GM13976 (cell line): ENCODE results near the gene PARN.

Experiments used
- DNase-seq: peaks from one replicate; pipeline ENCODE4 v3.0.0; 2012; ENCODE audit warnings: low spot score
- CTCF ChIP-seq: IDR thresholded peaks from 2 replicates; pipeline ENCODE4 v1.5.1; 2012; ENCODE audit warnings: borderline replicate concordance, mild to moderate bottlenecking; ENCODE audit not compliant: insufficient read depth; ENCODE audit errors: extremely low read depth, missing control alignments, control extremely low read depth
- in situ Hi-C: fragments of 300-500 bp; cut with MboI; formaldehyde crosslinking; loops from one replicate; pipeline ENCODE4 v1.12.0; 2022; ENCODE audit warnings: low sequenced_read_pairs, mixed read lengths, inconsistent platforms; ENCODE audit not compliant: unreplicated experiment

The PARN gene

GRCh38 chr16:14472357-14472756, 157.7 kb downstream of the PARN start:
- in situ Hi-C loops: no loop called here
- no peak for DNase-seq
- no peak for TF ChIP-seq CTCF

GRCh38 chr16:14470788-14471187, 159.3 kb downstream of the PARN start:
- no peak for DNase-seq
- in situ Hi-C loops: no loop called here
- TF ChIP-seq CTCF: no peak

- no peak for TF ChIP-seq CTCF
- in situ Hi-C loops: no loop called here
Measured at GRCh38 chr16:14465799-14466198, 164.3 kb downstream of the PARN start.

GRCh38 chr16:14464796-14465195, 165.3 kb downstream of the PARN start:
- TF ChIP-seq CTCF: no peak
- in situ Hi-C loops: no loop called here
- no peak for DNase-seq

More at GRCh38 chr16:14465799-14466198, 164.3 kb downstream of the PARN start:
- no peak for DNase-seq

- TF ChIP-seq CTCF: no peak
- in situ Hi-C loops: no loop called here
- DNase-seq: no peak
Measured at GRCh38 chr16:14464192-14464591, 165.9 kb downstream of the PARN start.

GRCh38 chr16:14462811-14463210, 167.2 kb downstream of the PARN start:
- TF ChIP-seq CTCF: no peak
- no peak for DNase-seq
- in situ Hi-C loops: no loop called here

GRCh38 chr16:14460726-14461125, 169.3 kb downstream of the PARN start:
- in situ Hi-C loops: no loop called here
- DNase-seq: no peak
- no peak for TF ChIP-seq CTCF
